HG03571 (cell line): ENCODE results near the gene MSX2.

Experiments used
- ATAC-seq: cut with Tn5 transposase; IDR thresholded peaks from one replicate; pipeline ENCODE4 v1.9.1; 2021; ENCODE audit not compliant: unreplicated experiment

Gene MSX2

DNA sequence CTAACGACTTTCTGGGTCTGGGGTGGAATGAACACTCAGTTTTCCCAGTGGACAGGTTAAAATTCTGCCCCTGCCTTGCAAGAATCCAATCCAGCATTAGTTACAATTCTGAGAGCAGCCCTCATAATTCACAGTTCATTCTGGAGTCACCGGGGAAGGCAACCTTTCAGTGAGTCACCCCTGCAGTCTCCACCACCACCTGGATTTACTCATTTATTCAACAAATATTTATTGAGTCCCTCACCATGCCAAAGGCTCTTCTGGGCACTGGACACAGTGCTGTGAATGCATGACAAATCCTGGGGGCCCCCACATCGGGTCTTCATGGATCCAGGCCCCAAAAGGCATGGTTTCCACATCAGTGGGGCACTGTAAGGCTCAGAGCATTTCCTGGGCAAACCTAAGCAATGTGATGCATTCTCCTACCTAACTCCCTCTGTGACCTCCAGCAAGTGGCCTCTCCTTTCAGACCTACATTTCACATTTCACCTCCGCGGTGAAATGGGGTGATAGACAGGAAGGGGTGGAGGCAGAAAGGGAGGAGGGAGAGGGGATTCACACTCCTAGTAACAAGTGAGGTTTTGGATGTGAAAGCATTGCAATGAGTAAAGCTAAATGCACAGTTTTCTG lies 6.4 kb upstream of the MSX2 start:
- ATAC-seq: no peak

- no peak for ATAC-seq
Measured at GRCh38 chr5:174718880-174719610, 5.3 kb upstream of the MSX2 start.

DNA sequence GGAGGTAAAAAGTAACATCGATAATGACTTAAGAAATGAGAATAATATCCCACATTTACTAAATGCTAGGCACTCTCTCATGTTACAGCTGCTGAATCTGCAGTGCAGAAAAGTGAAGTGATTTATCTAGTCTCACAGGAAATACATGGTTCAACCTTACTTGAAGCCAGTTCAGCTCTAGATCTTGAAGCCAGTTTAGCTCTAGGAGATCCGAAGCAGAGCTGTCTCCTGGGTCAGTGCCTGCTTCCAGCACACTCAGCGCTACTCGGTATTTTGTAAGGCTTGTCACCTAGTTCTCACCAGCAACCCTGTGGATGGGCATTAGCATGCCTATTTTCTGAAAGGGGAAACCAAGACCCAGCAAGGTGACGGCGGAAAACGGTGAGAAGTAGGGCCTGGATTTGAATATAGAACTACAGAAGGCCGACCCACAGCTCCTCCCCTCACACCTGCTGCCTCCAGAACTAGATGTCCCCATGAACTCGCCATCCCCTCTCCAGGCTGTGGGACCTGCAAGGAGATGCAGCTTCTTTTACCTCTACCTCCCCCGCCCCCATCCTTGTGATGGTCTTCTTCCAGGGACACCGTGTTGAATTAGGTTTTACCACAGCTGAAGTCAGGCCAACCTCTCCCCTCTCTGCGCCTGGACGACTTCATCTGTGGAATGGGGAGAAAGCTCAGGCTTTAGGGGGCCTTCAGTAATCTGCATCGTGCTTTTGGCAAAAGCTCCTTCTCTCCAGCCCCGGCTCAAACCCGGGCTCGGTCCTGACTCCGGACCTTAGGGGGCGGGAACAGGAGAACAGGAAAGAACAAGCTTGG lies 4.4 kb upstream of the MSX2 start:
- no peak for ATAC-seq

GRCh38 chr5:174720612-174721529 lies 3.5 kb upstream of the MSX2 start:
- no peak for ATAC-seq

- no peak for ATAC-seq
Measured at GRCh38 chr5:174721530-174722432, 2.6 kb upstream of the MSX2 start.

GRCh38 chr5:174722500-174722899 lies 1.9 kb upstream of the MSX2 start:
- no peak for ATAC-seq

- ATAC-seq: no peak
Measured at GRCh38 chr5:174723315-174723978, 935 bp upstream of the MSX2 start.

DNA sequence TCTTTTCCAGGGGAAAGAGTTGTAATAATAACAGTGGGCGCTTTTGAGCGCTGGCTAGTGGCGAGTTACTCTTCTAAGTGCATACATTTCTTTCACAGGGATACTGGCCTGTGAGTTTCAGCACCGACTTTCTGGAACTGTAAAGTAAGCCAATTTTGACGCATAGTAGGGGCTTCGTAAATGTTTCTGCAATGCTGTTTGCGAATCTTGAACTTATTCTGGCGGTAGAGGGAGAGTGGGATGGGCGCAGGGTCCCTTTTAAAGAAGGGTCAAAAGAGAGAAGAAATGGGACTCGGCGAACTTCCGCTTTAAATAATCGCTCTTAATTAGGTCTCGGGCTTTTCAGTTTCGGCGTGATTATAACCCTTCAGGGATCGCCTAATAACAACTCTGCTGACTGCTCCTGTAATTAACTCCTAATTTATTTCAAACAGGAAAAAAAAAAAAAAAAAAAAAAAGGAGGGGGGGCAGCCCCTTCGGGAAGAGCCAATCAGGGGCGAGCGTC lies 351 bp upstream of the MSX2 start:
- ATAC-seq: no peak

- ATAC-seq: no peak
Measured at GRCh38 chr5:174725261-174725990, 1.0 kb downstream of the MSX2 start.

DNA sequence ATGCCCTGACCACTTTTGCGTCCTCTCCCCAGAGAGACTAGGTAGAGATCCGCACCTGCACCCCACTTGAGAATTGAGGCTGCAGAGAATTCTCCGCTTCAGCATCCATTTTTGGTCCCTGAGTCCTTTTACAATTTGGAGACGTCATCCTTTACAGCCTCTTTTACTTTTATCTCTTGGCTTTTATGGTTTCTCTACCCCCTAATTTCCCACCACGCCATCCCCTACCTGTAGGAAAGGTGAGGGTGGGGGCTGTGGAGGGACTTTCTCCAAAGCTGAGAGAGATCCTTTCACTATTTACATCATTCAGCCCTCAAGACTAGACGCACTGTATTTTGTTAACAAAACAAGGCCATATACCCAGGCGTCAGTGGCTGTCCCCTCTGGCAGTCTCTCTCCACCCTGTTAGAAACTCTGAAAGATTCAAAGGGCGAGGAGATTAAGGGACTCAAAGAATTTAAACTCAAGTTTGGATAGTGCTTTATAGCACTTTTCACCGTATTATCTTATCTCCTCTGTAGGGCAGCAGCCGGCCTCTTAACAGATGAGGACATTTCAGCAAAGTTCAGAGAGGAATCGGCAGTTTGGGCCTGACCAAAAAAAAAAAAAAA lies 1.7 kb downstream of the MSX2 start:
- no peak for ATAC-seq

DNA sequence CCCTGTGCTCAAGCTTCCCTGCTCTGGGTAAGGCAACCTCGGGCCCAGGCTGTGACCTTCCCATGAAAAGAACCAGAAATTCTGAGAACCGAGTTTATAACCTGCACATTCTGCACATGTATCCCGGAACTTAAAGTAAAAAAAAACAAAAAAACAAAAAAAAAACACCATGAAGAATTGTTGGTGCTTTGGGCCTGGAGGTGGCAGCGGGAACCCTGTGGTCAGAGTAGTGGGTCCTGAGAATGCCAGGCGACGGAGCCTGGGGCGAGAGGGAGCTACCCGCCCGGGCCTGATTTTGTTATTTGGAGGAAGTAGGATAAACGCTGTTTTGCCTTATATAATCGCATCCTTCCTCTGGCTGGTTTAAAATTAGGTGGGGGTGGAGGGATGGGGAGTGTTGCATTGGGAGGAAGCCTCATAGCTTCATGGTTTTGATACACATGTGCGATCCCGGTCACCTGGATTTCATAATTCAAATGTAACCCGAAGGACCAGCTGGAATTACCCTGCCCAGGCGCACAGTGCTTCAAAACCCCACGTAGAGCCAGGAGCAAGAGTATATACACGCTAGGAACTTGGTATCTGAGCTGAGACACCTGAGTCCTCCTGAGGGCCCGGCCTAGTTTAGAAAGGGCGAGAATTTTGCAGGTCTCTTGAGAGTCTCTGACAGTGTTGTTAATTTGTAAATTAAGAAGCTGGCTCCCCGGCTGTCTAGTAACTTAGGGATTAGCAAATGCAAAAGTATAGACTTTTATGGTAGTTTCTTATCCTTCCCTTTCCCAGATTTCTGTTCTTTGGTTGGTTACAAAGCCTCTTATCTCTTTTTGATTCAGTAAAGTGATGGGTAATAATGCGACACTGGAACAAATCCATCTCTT lies 2.8 kb downstream of the MSX2 start:
- no peak for ATAC-seq

- no peak for ATAC-seq
Measured at GRCh38 chr5:174727794-174728680, 3.7 kb downstream of the MSX2 start.

- ATAC-seq: no peak
Measured at GRCh38 chr5:174729075-174729680, 4.8 kb downstream of the MSX2 start.

- ATAC-seq: no peak
Measured at GRCh38 chr5:174731214-174732035, 7.0 kb downstream of the MSX2 start.
